Stimulated activated CD4-positive, alpha-beta T cell treated with anti-CD3 and anti-CD28 coated beads, Interleukin-15, amount 100 ng/mL, for 48 hours (primary cell): ENCODE data around the gene KRT85.
"Not testable (repeated sequence)": the region's sequence is repeated elsewhere in the genome, so short reads cannot be mapped to it uniquely, and the experiment has no call there.

Experiments
- DNase-seq, 2 donors: peaks; one replicate each; pipeline ENCODE4 v3.0.0-alpha.2; 2020; ENCODE audit warnings: low read depth in 2 of 2

Gene KRT85

GRCh38 chr12:52366738-52367485, at the start of gene KRT85:
Gene KRT85 (minus strand): TSS chr12:52367481. CDS start chr12:52367405, 76 bp downstream.
- no peak for DNase-seq

GRCh38 chr12:52416795-52417194, 49.5 kb upstream of the KRT85 start:
- DNase-seq: no peak

DNA sequence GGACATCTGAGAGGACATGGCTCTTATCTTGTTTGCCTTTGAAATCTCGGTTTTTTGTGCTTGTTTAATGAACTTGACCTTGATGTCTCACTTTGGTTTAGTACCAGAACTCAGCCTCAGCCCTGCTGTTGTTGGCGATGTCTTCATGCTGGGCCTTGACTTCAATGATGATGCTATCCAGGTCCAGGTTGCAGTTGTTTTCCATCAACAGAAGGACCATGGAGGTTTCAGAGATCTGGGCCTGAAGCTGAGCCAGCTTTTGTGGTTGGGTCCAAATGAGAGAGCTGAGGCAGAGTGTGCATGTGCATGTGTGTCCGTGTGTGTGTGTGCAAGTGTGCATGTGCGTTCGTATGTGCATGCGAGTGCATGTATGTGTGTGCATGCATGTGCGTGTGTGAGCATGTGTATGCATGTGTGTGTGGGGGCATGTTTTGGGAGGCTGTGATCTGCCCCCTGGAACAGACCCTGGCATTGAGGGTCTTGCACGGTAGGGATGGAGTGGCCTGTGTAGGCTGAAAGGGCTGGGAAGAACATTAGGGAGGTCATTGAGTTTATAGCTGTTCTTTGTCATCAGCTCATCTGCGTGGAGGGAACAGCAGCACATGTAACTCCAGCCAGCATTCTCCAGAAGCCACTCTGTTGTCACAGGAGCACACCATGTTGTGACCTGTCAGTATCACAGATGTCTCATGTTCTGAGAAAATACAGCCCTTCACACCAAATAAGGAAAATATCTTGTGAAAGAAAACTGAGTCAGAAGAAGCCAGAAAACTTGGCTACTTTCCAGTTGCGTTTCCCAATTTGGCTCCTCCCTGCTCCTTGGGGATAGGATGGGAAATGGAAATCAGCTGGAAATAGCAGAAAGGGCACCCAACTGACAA, 48.8 kb upstream of the KRT85 start:
- DNase-seq: no peak

- no peak for DNase-seq
These were observed 47.7 kb upstream of the KRT85 start for GRCh38 chr12:52414936-52415335.

- no peak for DNase-seq
These were observed 46.6 kb upstream of the KRT85 start for GRCh38 chr12:52413782-52414345.

- no peak for DNase-seq
These were observed 45.9 kb upstream of the KRT85 start for GRCh38 chr12:52413202-52413601.

- no peak for DNase-seq
These were observed 44.5 kb upstream of the KRT85 start for GRCh38 chr12:52411815-52412214.

DNA sequence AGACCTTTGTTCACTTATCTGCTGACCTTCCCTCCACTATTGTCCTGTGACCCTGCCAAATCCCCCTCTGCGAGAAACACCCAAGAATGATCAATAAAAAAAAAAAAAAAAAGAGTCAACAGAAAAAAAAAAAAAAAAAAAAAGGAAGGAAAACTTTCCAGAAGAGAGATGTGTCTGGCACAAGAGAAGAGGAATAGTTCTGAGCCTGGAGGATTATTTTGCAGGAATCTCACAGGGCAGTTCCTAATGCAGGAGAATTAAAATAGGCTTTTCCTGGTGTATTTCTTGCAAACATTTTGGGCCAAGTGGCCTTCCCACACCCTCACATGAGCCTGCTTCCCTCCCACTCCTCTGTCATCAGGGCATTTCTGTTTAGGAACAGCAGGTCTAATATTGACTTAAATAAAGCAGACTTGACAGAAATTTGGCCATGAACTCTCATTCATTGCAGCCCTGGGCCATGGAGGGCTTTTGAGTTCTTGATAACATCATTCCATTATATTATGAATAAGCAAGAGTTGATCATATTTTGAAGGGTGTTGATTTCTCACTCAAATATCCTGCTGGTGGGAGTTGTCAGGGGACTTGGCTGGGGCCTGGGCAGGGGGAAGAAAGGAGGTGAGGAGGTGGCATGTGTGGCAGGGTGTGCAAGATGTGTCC, 43.4 kb upstream of the KRT85 start:
- not testable (repeated sequence) for DNase-seq

GRCh38 chr12:52407918-52408317, 40.6 kb upstream of the KRT85 start:
- no peak for DNase-seq

- no peak for DNase-seq
These were observed 38.7 kb upstream of the KRT85 start, which contains the start of gene KRT82 for GRCh38 chr12:52405922-52406385. Gene KRT82 (minus strand): TSS chr12:52406335. CDS start chr12:52406277, 58 bp downstream.

DNA sequence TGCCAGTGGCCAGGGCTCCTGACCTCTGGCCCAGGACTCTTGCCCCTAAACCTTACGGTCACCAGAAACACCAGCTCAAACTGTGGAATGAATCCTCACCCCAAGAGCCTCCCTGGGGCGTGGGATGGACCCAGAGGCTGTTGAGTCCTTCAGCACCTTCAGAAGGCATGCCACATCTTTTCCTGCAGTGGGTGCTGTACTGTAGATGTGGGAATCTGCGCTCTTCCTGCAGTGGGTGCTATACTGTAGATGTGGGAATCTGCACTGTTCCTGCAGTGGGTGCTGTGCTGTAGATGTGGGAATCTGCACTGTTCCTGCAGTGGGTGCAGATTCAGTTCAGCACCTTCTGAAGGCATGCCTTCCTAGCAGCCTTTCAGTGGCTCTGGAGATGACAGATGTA, 37.7 kb upstream of the KRT85 start:
- DNase-seq: no peak

- DNase-seq: no peak
These were observed 36.3 kb upstream of the KRT85 start for GRCh38 chr12:52403561-52403960.

DNA sequence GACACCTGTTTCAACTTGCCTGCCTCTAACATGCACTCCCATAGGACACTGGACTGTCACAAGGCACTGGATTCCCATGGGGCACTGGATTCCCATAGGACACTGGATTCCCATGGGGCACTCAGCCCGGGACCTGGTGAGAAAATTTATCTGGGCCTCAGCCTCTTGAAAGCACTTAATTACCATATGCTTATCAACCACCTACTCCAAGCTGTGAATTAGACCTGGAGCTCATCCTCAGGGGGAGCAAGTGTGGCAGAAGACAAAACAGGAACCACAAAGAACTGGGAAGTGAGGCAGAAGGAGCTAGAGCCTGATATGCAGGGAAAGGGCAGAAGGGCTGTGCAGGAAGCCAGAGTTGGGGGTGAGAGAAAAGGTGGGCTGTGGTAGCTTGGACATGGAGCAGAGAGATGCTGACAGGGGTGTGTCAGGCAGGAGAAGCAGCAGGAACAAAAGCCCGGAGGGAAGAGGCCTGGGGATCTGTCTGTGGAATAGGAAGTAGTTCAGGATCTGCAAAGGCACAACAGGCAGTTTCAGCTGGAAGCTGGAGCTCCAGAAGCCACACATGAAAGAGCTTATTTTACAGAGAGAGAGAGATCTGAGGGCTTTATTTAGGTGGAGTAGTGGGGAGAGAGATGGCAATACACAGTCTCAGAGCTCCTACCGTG, 35.7 kb upstream of the KRT85 start:
- DNase-seq: no peak

- no peak for DNase-seq
These were observed 35.1 kb upstream of the KRT85 start for GRCh38 chr12:52402377-52402776.

- no peak for DNase-seq
These were observed 34.6 kb upstream of the KRT85 start for GRCh38 chr12:52401926-52402325.

- no peak for DNase-seq
These were observed 34.2 kb upstream of the KRT85 start for GRCh38 chr12:52401526-52401925.

GRCh38 chr12:52400906-52401305, 33.6 kb upstream of the KRT85 start:
- no peak for DNase-seq

DNA sequence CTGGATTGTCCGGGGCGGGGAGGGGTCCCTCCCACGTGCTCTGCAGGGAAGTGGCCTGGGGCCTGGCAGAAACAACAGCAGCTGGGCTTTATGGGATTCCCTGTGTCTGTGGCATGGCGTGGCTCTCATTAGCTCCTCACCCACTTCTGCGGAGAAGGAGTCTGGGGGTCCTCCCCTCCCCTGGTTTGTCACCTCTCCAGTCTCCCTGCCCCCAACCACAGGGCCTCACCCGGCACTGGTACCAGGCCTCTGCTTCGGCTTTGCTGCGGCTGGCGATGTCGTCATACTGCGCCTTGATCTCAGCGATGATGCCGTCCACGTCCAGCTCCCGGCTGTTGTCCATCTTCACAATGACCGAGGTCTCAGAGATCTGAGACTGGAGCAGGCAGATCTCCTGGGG, 32.5 kb upstream of the KRT85 start:
- DNase-seq: no peak

DNA sequence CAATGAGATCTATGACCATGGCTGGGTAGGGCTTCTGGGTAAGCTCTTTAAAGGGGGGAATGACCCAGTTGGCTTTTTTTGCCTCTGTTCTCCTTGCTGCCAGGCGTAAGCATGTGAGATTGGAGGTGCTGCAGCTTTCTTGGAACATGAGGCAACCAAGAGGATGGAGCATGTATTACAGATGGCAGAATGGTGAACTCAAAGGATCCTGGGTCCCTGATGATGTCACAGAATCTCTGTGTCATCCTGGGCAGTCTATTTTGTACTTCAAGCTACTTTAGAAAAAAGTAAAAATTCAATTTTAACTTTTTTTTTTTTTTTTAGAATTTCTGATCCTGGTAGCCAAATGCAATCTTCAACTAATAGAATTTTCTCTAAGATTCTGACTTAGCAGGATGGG, 30.9 kb upstream of the KRT85 start:
- DNase-seq: no peak

DNA sequence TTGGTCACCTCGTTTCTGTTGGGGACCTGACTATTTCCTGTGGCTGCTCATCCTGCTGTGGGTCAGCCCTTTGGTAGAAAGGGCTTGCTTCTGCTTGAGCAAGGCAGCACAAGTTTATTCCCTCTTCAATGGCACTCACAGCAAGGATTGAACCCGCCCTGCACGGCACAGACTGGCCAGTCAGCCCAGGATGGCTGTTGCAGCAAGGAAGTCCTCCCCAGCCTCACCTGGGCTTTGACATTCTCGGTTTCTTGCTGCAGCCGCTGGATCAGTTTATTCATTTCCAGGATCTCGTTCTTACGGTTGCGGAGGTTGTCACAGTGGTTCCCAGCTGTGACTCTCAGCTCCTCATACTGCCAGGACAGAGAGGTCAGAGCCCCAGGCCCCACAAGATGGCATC, 29.4 kb upstream of the KRT85 start:
- no peak for DNase-seq

DNA sequence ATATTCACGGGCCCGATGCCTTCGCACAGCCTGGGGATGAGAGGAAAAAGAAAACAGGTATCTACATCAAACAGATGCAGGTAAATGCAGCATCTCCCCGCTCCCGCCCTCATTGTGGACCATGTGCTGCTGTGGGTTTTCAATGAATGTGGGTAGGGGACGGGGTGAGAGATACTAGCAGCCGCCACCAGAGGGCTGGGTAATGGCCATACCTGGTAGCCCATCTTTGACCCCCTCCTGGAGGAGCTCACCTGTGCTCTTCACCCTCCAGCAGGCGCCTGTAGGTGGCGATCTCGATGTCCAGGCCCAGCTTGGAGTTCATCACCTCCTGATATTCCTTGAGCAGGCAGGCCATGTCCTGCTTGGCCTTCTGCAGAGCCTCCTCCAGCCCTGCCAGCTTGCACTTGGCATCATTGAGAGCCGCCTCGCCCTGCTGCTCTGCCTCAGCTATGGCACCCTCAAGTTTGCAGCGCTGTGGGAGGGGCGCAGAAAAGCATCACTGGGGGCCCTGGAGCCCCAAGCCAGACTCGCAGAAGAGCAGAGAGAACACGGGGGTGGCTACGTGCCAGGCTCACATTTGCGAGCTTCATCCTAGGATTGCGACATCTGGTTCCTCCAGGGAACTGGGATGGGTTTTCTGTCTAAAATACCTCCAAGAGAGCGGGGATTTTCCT, 28.6 kb upstream of the KRT85 start:
- DNase-seq: no peak
